Muscle layer of duodenum (tissue), 2 donors: ENCODE data around the gene NAPB.
"Not testable (repeated sequence)": the region's sequence is repeated elsewhere in the genome, so short reads cannot be mapped to it uniquely, and the experiment has no call there.

Source experiments
- H3K27ac ChIP-seq: one replicate; pipeline ENCODE4 v1.7.0; 2013; ENCODE audit warnings: mild to moderate bottlenecking, low read length
- H3K27me3 ChIP-seq: one replicate; pipeline ENCODE4 v1.7.0; 2013; ENCODE audit warnings: low read depth, mild to moderate bottlenecking, control low read depth, low read length
- H3K36me3 ChIP-seq, 2 donors: one replicate each; pipeline ENCODE4 v1.7.0; 2013; ENCODE audit warnings: low read length in 2 of 2, control low read depth in 1 of 2, mild to moderate bottlenecking in 1 of 2; ENCODE audit not compliant: insufficient read depth in 2 of 2, control insufficient read depth in 1 of 2
- H3K4me1 ChIP-seq, 2 donors: one replicate each; pipeline ENCODE4 v1.7.0; 2013; ENCODE audit warnings: low read length in 2 of 2, mild to moderate bottlenecking in 2 of 2, control low read depth in 1 of 2, moderate library complexity in 1 of 2; ENCODE audit not compliant: insufficient read depth in 2 of 2, control insufficient read depth in 1 of 2
- H3K4me3 ChIP-seq, 2 donors: one replicate each; pipeline ENCODE4 v1.7.0; 2013; ENCODE audit warnings: low read length in 2 of 2, low read depth in 1 of 2, mild to moderate bottlenecking in 1 of 2
- H3K9me3 ChIP-seq, 2 donors: one replicate each; pipeline ENCODE4 v1.7.0; 2013; ENCODE audit warnings: low read length in 2 of 2, control low read depth in 1 of 2, mild to moderate bottlenecking in 1 of 2; ENCODE audit not compliant: control insufficient read depth in 1 of 2
- donor health status: healthy.

Gene NAPB

DNA sequence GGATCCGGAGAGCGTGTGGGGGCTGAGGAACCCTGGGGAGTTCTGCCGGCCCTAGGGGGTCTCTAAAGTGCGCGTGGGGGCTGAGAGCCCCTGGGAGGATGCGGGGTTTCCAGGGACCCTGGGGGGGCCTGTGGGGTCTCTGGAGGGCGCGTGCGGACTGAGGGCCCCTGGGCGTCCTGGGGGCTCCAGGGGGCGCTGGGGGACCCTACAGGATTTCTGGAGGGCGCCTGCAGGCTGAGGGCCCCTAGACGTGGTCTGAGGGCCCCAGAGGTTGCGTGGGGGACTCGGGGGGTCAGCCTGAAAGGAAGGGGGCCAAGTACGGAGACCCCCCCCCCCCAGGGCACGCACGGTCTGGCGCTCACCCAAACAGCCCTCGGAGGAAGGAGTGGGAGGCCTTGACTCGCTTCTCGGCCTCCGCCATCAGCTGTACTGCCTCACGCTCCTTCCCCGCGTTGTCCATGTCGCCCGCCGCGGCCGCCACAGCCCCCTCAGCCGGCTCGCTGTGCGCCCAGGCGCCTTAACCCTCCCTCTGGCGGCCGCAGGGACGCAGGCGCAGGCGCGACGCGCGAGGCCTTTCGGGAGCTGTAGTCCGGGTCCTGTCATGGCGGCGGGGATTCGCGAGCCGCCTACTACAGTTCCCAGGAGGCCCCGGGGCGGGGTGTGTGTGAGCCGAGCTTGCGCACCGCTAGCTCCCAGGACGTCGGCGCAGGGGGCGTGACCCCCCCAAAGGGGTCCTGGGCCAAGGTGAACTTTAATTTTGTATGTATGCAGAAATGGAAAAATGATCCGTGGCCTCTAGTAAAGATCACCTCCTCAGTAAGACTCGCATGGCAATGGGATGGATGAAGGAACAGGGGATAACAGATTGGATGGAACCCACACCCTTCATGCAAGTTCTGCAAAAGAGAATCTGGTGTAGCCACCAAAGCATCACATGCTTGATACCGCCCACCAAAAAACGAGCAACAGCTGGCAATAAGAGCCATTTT lies at the start of gene NAPB:
TSS of gene NAPB (minus strand) at position 546 of the 989 bp plus-strand sequence. CDS start at position 460, 86 bp downstream.
- no peaks in the 10 kb centered on the region for H3K36me3 ChIP-seq
- H3K27me3 ChIP-seq = no peaks in the 10 kb centered on the region
- H3K27ac ChIP-seq = peak within 1 kb of the TSS; percentile 87
- peak within 1 kb of the TSS; percentile 81 to 97 for H3K4me3 ChIP-seq
- H3K4me1 ChIP-seq = peaks cover 0 to 27% of the 10 kb centered on the region in 2 donors
- H3K9me3 ChIP-seq = no peaks in the 10 kb centered on the region

GRCh38 chr20:23466961-23467360 lies 45.7 kb upstream of the NAPB start:
- not testable (repeated sequence) for H3K27me3 ChIP-seq, H3K27ac ChIP-seq, H3K4me3 ChIP-seq, H3K36me3 ChIP-seq, H3K4me1 ChIP-seq
- peaks cover 0 to 15% of the 10 kb centered on the region in 2 donors for H3K9me3 ChIP-seq

DNA sequence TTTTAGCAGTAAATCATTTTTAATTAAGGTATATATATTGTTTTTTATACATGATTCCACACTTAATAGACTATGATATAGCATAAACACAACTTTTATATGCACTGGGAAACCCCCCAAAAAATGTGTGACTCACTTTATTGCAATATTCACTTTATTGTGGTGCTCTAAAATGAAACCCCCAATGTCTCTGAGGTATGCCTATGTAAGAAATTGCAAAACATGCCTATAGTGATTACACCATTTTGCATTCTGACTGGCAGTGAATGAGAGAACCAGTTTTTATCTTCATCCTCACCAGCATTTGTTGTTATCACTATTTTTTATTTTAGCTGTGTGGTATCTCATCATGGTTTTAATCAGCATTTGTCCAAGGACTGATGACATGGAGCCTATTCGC lies 39.9 kb upstream of the NAPB start:
- no peaks in the 10 kb centered on the region for H3K9me3 ChIP-seq
- H3K27ac ChIP-seq = no peak overlapping the region
- no peaks in the 10 kb centered on the region for H3K36me3 ChIP-seq
- no peak overlapping the region for H3K4me3 ChIP-seq
- H3K4me1 ChIP-seq = no peaks in the 10 kb centered on the region
- H3K27me3 ChIP-seq = no peaks in the 10 kb centered on the region

- Histone ChIP-seq H3K4me3 (no peak overlapping the region), H3K27ac (no peak overlapping the region), H3K9me3 (no peaks in the 10 kb centered on the region), H3K27me3 (no peaks in the 10 kb centered on the region), H3K4me1 (no peaks in the 10 kb centered on the region), H3K36me3 (no peaks in the 10 kb centered on the region)
Observed at GRCh38 chr20:23459461-23460150, 38.3 kb upstream of the NAPB start.

- Histone ChIP-seq H3K4me3 (no peak overlapping the region), H3K9me3 (no peaks in the 10 kb centered on the region), H3K36me3 (no peaks in the 10 kb centered on the region), H3K27ac (no peak overlapping the region), H3K4me1 (no peaks in the 10 kb centered on the region), H3K27me3 (no peaks in the 10 kb centered on the region)
Observed at GRCh38 chr20:23456873-23457272, 35.6 kb upstream of the NAPB start.

GRCh38 chr20:23456409-23456808 lies 35.1 kb upstream of the NAPB start:
- Histone ChIP-seq H3K27ac (no peak overlapping the region), H3K27me3 (no peaks in the 10 kb centered on the region), H3K36me3 (no peaks in the 10 kb centered on the region)

DNA sequence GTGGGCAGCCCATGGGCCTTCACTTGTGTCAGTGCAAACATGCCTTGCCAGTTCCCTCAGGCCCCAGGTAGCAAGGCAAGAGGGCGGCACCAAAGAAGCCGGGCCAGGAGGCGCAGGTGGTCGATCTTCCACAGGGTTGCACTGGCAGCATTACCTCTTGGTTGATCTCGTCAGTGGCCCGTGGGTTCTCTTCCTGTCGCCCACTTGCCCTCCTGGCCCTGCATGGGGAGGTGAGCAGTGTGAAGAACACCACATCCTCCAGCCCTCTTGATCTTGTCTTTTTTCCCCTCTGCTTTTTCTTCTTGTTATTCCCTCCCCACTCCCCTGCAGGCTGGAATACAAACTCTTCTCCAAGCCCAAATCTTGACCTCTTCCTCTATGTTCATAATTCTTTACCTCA lies 34.4 kb upstream of the NAPB start:
- Histone ChIP-seq H3K4me1 (no peaks in the 10 kb centered on the region), H3K9me3 (no peaks in the 10 kb centered on the region), H3K27ac (no peak overlapping the region)

More at GRCh38 chr20:23456409-23456808, 35.1 kb upstream of the NAPB start:
- no peak overlapping the region for H3K4me3 ChIP-seq
- no peaks in the 10 kb centered on the region for H3K9me3 ChIP-seq
- H3K4me1 ChIP-seq = no peaks in the 10 kb centered on the region

DNA sequence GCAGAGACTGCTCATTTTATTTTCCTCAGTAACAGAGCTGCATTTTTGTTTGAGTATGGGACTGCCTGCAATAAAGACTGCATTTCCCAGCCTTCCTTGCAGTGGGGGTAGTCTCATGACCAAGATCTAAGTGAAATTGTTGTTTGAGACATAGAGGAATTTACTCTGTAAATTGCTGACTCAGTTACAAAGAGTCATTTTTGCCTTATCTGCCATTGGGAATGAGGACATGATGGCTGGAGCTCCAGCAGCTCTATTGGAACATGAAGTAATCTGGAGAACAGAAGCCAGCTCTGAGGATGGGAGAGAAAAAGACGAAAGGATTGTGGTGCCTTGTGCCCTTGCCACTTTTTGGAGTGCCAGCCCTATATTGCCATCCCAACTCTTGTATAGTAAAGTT lies 33.5 kb upstream of the NAPB start:
- H3K4me3 ChIP-seq = no peak overlapping the region
- H3K4me1 ChIP-seq = no peaks in the 10 kb centered on the region
- no peaks in the 10 kb centered on the region for H3K27me3 ChIP-seq
- no peak overlapping the region for H3K27ac ChIP-seq
- no peaks in the 10 kb centered on the region for H3K36me3 ChIP-seq
- no peaks in the 10 kb centered on the region for H3K9me3 ChIP-seq

More for the DNA sequence above, 34.4 kb upstream of the NAPB start:
- Histone ChIP-seq H3K36me3 (no peaks in the 10 kb centered on the region), H3K27me3 (no peaks in the 10 kb centered on the region), H3K4me3 (no peak overlapping the region)

- Histone ChIP-seq H3K27me3 (no peaks in the 10 kb centered on the region), H3K4me3 (no peak overlapping the region), H3K4me1 (no peaks in the 10 kb centered on the region), H3K9me3 (no peaks in the 10 kb centered on the region), H3K27ac (no peak overlapping the region), H3K36me3 (no peaks in the 10 kb centered on the region)
Observed at GRCh38 chr20:23453549-23454543, 32.6 kb upstream of the NAPB start.

DNA sequence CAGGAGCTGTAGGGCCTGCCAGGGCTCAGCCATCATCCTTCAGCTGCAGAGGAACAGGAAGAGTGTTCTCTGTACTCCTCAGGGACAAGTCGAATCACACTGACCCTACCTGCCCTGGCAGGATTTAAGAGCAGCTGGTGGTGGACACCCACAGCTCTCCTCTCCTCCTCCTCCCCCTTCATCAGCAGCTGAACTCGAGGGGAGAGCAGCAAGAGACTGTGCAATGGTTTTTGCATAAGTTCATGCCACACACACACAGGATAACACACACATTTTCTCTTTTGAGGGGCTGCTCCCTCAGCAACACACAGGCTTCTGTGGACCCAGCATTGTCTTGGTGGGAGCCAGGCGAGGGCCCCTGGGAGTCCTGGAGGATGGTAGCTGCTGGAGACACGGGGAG lies 31.5 kb upstream of the NAPB start, which contains the start of gene CST11:
TSS of gene CST11 (minus strand) at position 101 of the 400 bp plus-strand sequence. CDS start at position 36, 65 bp downstream.
- Histone ChIP-seq H3K9me3 (no peaks in the 10 kb centered on the region), H3K27ac (no peak within 1 kb of the TSS), H3K36me3 (no peaks in the 10 kb centered on the region), H3K4me1 (no peaks in the 10 kb centered on the region), H3K27me3 (no peaks in the 10 kb centered on the region), H3K4me3 (no peak within 1 kb of the TSS)
